ENCODE data around the gene MUC20. TPM values are rescaled to one million over a fixed set of nuclear protein-coding genes. Genes with fewer than 3 reads are reported as not detected.

MUC20 gene
- total and polyA plus RNA-seq, 2 experiments from 2014 or later = not detected

GRCh38 chr3:195699860-195700259 is 20.9 kb upstream of the MUC20 start:
- TF ChIP-seq EZH2 (IDR thresholded peaks at IDR 0.05; ENCODE audit: insufficient read depth, poor library complexity, severe bottlenecking) (no peak), EZH2phosphoT487 (IDR thresholded peaks at IDR 0.05; ENCODE audit: insufficient read depth, low read depth) (no peak)
- H3K9me2 ChIP-seq (ENCODE audit: insufficient read depth) = no peaks in the 10 kb centered on the region

GRCh38 chr3:195700319-195700718 is 20.5 kb upstream of the MUC20 start:
- Histone ChIP-seq H3K27ac (no peak overlapping the region), H3K9ac (no peak overlapping the region), H3K4me1 (ENCODE audit: insufficient read depth) (peaks cover 11% of the 10 kb centered on the region), H2AFZ (no peak overlapping the region), H3K9me3 (ENCODE audit: low read depth) (no peaks in the 10 kb centered on the region), H3K36me3 (ENCODE audit: low read depth) (no peaks in the 10 kb centered on the region), H3K4me3 (no peak overlapping the region), H3K27me3 (replicated peaks; ENCODE audit: insufficient read depth) (no peaks in the 10 kb centered on the region), H3K4me2 (ENCODE audit: unreplicated experiment) (no peak overlapping the region), H4K20me1 (ENCODE audit: insufficient read depth) (no peaks in the 10 kb centered on the region), H3F3A (ENCODE audit: insufficient read depth) (no peaks in the 10 kb centered on the region; the same call in 1 of the 2 replicates), H3K9me2 (ENCODE audit: insufficient read depth) (no peaks in the 10 kb centered on the region), H3K79me2 (ENCODE audit: insufficient read depth) (no peaks in the 10 kb centered on the region)
- in situ Hi-C loops (cut with MboI) = loop anchor here (10.0 kb wide), 1 partner anchor 274 kb away; no protein-coding TSS in a partner anchor
- TF ChIP-seq EZH2 (IDR thresholded peaks at IDR 0.05; ENCODE audit: insufficient read depth, poor library complexity, severe bottlenecking) (no peak), EZH2phosphoT487 (IDR thresholded peaks at IDR 0.05; ENCODE audit: insufficient read depth, low read depth) (no peak)
- no peak for DNase-seq
- 59 to 61% methylated on average over 5 of the region's 5 CpGs for WGBS, 2 experiments (ENCODE audit: low coverage in 1 of 2, low lambda C conversion rate in 2 of 2, missing lambda C conversion rate in 2 of 2)

More at GRCh38 chr3:195699860-195700259, 20.9 kb upstream of the MUC20 start:
- no peaks in the 10 kb centered on the region for H3K36me3 ChIP-seq (ENCODE audit: low read depth)
- no peak overlapping the region for H2AFZ ChIP-seq
- H3K27ac ChIP-seq = no peak overlapping the region
- no peaks in the 10 kb centered on the region for H3K79me2 ChIP-seq (ENCODE audit: insufficient read depth)
- WGBS, 2 experiments (ENCODE audit: low coverage in 1 of 2, low lambda C conversion rate in 2 of 2, missing lambda C conversion rate in 2 of 2) = 56 to 59% methylated on average over 6 of the region's 6 CpGs
- in situ Hi-C loops (cut with MboI) = loop anchor here (10.0 kb wide), 1 partner anchor 275 kb away; no protein-coding TSS in a partner anchor
- no peak overlapping the region for H3K9ac ChIP-seq
- no peaks in the 10 kb centered on the region for H4K20me1 ChIP-seq (ENCODE audit: insufficient read depth)
- no peaks in the 10 kb centered on the region; the same call in 1 of the 2 replicates for H3F3A ChIP-seq (ENCODE audit: insufficient read depth)
- H3K9me3 ChIP-seq (ENCODE audit: low read depth) = no peaks in the 10 kb centered on the region
- no peak for DNase-seq
- no peaks in the 10 kb centered on the region for H3K27me3 ChIP-seq (replicated peaks; ENCODE audit: insufficient read depth)
- H3K4me3 ChIP-seq = no peak overlapping the region
- H3K4me2 ChIP-seq (ENCODE audit: unreplicated experiment) = no peak overlapping the region
- H3K4me1 ChIP-seq (ENCODE audit: insufficient read depth) = peaks cover 11% of the 10 kb centered on the region

GRCh38 chr3:195701042-195701915 is 19.5 kb upstream of the MUC20 start:
- no peaks in the 10 kb centered on the region; the same call in 1 of the 2 replicates for H3F3A ChIP-seq (ENCODE audit: insufficient read depth)
- H3K36me3 ChIP-seq (ENCODE audit: low read depth) = no peaks in the 10 kb centered on the region
- no peaks in the 10 kb centered on the region for H3K79me2 ChIP-seq (ENCODE audit: insufficient read depth)
- TF ChIP-seq EZH2phosphoT487 (IDR thresholded peaks at IDR 0.05; ENCODE audit: insufficient read depth, low read depth) = no peak
- no peak for TF ChIP-seq EZH2 (IDR thresholded peaks at IDR 0.05; ENCODE audit: insufficient read depth, poor library complexity, severe bottlenecking)
- in situ Hi-C loops (cut with MboI) = loop anchor here (10.0 kb wide), 1 partner anchor 274 kb away; no protein-coding TSS in a partner anchor
- H3K4me3 ChIP-seq = no peak overlapping the region
- peaks cover 11% of the 10 kb centered on the region for H3K4me1 ChIP-seq (ENCODE audit: insufficient read depth)
- no peak overlapping the region for H3K27ac ChIP-seq
- WGBS, 2 experiments (ENCODE audit: low coverage in 1 of 2, low lambda C conversion rate in 2 of 2, missing lambda C conversion rate in 2 of 2) = 51 to 56% methylated on average over 9 of the region's 9 CpGs
- no peaks in the 10 kb centered on the region for H3K27me3 ChIP-seq (replicated peaks; ENCODE audit: insufficient read depth)
- no peak overlapping the region for H2AFZ ChIP-seq
- no peaks in the 10 kb centered on the region for H4K20me1 ChIP-seq (ENCODE audit: insufficient read depth)
- no peaks in the 10 kb centered on the region for H3K9me2 ChIP-seq (ENCODE audit: insufficient read depth)
- no peaks in the 10 kb centered on the region for H3K9me3 ChIP-seq (ENCODE audit: low read depth)
- no peak for DNase-seq
- H3K4me2 ChIP-seq (ENCODE audit: unreplicated experiment) = no peak overlapping the region
- no peak overlapping the region for H3K9ac ChIP-seq

DNA sequence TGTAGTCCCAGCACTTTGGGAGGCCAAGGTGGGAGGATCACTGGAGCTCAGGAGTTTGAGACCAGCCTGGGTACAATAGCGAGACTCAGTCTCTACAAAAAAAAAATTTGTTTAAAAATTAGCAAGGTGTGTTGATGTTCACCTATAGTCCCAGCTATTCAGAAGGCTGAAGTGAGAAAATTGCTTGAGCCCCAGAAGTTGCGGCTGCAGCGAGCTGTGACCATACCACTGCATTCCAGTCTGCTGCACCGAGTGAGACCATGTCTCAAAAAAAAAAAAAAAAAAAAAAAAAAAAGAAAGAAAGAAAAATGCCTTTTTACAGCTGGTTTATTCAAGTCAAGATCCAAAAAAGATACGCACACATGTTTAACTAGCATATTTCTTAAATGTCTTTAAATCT is 17.0 kb upstream of the MUC20 start:
- in situ Hi-C loops (cut with MboI) = loop anchor here (10.0 kb wide), 1 partner anchor 271 kb away; no protein-coding TSS in a partner anchor
- Histone ChIP-seq H3K79me2 (ENCODE audit: insufficient read depth) (no peaks in the 10 kb centered on the region), H4K20me1 (ENCODE audit: insufficient read depth) (no peaks in the 10 kb centered on the region), H3K9ac (no peak overlapping the region), H3K4me2 (ENCODE audit: unreplicated experiment) (no peak overlapping the region), H3K4me1 (ENCODE audit: insufficient read depth) (no peaks in the 10 kb centered on the region), H2AFZ (no peak overlapping the region), H3K9me3 (ENCODE audit: low read depth) (no peaks in the 10 kb centered on the region), H3K36me3 (ENCODE audit: low read depth) (no peaks in the 10 kb centered on the region), H3K27me3 (replicated peaks; ENCODE audit: insufficient read depth) (no peaks in the 10 kb centered on the region), H3K4me3 (no peak overlapping the region), H3K27ac (no peak overlapping the region), H3K9me2 (ENCODE audit: insufficient read depth) (no peaks in the 10 kb centered on the region), H3F3A (ENCODE audit: insufficient read depth) (no peaks in the 10 kb centered on the region)
- 94 to 96% methylated on average over 5 of the region's 5 CpGs for WGBS, 2 experiments (ENCODE audit: low coverage in 1 of 2, low lambda C conversion rate in 2 of 2, missing lambda C conversion rate in 2 of 2)
- no peak for TF ChIP-seq EZH2phosphoT487 (IDR thresholded peaks at IDR 0.05; ENCODE audit: insufficient read depth, low read depth)
- TF ChIP-seq EZH2 (IDR thresholded peaks at IDR 0.05; ENCODE audit: insufficient read depth, poor library complexity, severe bottlenecking) = no peak
- DNase-seq = no peak
